H54 (cell line): Measurements from ENCODE around the gene GGACT.

ENCODE experiments used
- DNase-seq: peaks from one replicate; pipeline ENCODE4 v3.0.0; 2011; ENCODE audit warnings: low spot score, mixed read lengths; ENCODE audit not compliant: insufficient read length
- FAIRE-seq: peaks from 3 replicates; lab custom pipeline; 2011; peaks lifted over from hg19 to GRCh38; lab: Jason Lieb, UNC
- POLR2A ChIP-seq: IDR thresholded peaks from 2 replicates; pipeline ENCODE4 v1.6.1; 2011; ENCODE audit warnings: low read depth, mild to moderate bottlenecking, low read length

GGACT gene

DNA sequence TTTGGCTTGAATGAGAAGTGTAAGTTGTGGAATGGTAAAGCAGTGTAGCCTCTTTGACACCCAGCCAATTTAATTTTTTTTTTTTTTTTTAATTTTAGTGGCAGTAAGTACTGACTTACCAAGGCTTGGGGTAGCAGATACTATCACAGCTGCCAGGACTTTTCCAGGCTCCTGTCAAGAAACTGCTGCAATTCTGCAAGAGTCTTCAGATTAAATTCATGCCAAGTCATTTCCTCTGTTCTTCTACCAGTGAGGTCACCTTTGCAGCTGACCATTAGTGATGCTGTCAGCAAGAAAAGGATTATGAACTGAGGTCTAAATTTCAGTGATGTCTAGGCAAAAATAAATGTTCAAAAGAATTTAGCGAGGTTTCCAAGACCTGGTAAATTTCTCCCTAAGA is 91.2 kb downstream of the GGACT start:
- FAIRE-seq (peak; percentile 95), DNase-seq (peak; percentile 43)
- TF ChIP-seq POLR2A = no peak

DNA sequence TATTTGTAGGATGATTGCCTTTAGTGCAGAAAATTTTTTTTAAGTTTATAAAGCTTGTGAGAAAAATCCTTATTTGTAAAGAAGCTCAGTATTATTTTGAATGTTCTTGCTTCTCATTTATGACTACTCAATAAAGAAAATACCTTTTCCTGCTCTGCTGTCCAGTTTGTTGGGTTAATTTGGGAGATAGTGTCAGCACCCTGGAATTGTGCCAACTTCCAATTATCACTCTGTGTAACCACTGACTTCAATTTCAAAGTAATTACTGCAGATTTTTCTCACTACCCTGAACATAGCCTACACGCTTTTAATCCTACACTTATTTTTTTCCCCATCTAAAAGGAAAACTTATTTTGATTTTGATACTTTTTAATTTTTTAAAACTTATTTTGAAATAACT is 93.1 kb downstream of the GGACT start:
- DNase-seq = no peak

DNA sequence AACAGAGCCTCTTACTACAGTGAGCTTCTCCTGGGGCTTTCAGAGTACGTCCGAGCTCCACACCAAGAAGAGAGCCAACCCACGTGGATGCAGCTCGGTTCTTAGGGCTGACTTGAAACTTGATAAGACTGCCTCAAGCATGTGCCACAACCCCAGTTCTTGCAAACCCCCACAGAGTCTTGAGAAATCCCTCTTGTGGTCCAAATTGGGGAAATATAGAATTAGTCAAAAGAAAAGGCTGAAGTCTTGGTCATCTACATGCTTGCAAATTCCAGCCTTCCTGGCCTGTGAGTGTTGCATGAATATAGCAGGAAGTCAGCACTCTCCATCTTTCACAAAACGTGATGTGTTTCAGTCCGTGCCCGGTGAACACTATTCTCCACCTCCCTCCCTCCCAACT is 95.2 kb downstream of the GGACT start:
- no peak for TF ChIP-seq POLR2A
- no peak for FAIRE-seq
- DNase-seq = no peak

More for the DNA sequence above, 93.1 kb downstream of the GGACT start:
- TF ChIP-seq POLR2A = no peak
- FAIRE-seq = no peak

DNA sequence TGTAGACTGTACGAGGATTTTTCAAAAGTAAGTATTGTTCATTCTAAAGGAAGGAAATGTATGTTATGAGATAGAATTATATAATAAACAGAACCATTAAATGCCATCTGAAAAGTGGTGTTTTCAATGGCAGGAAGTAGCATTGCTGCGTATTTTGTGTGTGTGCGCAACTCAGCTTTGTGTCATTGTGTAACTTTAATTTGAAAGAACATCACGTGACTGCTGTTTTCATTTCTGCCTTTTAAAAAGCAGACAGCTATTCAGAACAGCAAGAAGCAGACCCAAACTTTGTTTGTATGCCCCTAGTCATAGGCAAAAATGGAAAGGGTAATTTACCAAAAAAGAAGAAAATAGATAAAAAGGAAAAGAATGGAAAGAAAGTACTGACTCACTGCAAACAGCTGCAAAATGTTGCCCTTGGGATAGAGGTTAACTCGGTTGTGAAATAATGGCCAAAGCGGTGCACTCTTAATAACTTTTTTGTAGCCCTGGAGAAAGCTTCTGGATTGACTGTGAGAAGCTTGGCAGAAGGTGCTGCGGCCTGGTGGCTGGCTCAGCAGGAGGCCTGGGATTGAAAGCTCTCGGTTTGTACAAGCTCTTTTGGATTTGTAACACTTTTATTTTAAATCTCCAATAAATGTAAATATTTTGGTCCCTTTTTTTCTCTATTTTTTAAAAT is 97.3 kb downstream of the GGACT start:
- FAIRE-seq = peak; percentile 33
- no peak for TF ChIP-seq POLR2A
- no peak for DNase-seq

DNA sequence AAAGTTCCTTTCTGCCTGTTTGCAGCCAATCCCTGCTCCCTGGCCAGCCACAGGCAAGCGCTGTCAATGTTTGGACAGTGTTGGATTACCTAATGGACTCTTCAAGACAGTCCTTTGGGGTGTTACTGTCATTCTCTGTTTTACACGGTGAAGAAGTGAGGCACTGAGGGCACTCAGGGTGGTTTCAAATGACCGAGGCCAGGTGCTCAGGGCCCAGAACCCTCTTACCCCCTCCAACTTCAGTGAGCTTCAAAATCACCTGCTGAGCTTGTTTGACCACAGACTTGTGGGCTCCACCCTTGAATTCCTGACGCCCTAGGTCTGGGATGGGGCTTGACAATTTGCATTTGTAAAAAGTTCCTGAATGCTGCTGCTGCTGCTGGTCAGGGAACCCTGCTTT is 97.9 kb downstream of the GGACT start:
- TF ChIP-seq POLR2A = no peak
- no peak for DNase-seq
- peak; percentile 73 for FAIRE-seq

DNA sequence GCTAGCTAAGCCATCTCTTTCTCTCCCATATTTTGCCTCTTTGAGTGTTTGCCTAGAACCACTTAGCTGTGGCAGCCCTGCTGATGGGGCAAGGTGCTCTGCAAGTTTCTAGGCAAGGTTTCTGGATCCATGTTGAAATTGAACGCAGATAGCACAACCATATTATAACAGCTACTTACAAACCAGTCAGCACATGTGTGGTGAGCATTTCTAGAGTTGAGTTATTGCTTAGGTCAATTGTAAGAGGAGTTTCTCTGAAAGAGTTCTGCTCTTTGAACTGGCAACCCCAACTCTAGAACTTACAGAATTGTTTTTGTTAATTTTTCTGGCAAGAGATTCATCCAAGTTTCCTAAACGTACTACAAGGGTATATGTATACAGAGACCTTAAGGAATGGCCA is 103.3 kb downstream of the GGACT start:
- no peak for TF ChIP-seq POLR2A
- FAIRE-seq = peak; percentile 41

DNA sequence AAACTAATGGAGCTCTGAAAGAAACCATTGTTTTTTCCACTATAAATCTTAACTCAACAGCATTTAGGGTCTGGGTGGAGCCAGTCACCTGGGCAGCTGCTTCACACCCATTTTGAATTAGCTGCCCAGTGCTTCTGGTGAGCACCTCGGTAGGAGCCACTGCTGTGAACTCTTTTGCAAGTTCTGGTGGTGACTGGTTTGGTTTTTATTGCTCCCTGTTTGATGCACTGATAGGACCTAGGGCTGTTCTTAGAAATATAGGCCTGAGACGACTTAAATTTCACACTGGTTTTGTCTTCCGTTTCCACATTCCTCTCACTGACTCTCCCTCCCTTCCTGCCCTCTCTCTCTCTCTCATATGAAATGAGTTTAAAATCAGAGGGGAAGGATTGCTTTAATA is 103.9 kb downstream of the GGACT start:
- FAIRE-seq = peak; percentile 77
- DNase-seq = no peak
- no peak for TF ChIP-seq POLR2A

More for the DNA sequence above, 103.3 kb downstream of the GGACT start:
- DNase-seq = no peak

DNA sequence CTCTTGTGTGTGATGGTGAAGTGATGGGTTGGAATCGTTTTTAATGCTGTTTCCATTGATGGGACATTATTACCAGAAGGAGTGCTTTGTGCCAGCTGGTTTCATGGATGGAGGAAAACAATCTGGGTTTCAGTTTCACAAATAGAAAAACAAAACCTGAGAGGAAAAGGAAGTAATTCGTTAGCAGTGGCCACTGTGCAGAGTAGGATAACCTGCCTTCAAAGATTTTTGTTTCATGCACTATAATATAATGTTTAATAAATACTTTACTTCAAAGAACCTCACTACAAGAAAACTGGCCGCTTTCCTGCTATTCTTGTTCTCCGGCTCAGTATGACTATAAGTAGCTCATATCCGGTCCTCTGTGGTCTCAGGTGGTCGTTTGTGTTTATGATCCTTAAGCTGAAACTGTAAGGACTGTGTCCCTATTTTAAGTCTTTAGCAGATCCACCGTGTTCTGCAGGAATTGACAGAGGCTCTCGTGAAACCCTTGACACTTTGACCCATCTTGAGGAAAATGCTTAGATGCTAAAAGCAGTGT is 104.7 kb downstream of the GGACT start:
- peak; percentile 41 for FAIRE-seq
- no peak for DNase-seq
- TF ChIP-seq POLR2A = no peak

DNA sequence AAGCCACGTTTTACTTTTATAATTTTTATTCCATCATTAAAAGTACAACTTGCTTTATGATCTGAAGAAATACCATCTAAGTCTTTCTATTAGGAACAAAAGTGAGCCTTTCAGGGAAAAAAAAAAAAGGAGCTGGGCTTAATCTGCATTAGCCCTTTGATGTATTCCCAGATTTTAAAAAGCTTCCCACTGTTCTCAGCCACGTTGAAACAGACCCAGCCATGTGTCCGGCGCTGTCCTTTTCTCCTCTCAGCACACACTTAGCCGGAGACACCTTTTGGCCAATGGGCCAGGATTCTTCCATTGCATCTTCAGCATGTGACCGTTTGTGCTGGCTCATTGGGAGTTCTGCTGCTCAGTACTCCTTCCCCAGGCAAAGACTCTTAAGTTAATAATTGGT is 105.5 kb downstream of the GGACT start:
- TF ChIP-seq POLR2A = no peak
- no peak for DNase-seq
- FAIRE-seq = no peak

DNA sequence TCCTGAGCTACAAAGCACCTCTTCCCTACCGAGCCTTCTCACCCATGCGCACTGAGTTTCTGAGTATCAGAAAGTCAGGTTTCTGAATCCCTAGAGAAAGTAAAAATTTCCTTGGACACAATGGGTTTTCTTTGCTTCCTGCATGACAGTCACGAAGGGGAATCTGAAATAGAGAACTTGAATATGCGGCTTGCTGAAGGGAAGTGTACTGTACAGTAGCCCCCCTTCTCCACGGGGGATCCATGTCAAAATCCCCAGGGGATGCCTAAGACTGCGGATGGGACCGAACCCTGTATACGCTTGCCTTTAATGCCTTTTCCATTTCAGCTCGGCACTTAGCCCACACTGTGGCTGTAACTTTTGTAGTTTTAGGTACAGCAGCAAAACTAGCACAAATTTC is 107.9 kb downstream of the GGACT start:
- DNase-seq (no peak), FAIRE-seq (no peak)
- no peak for TF ChIP-seq POLR2A
